Left lung (tissue), 10 donors: ENCODE measurements around the gene COMMD6. TPM values are rescaled to one million over a fixed set of nuclear protein-coding genes. Genes with fewer than 3 reads are reported as not detected.
"Not testable (repeated sequence)": the region's sequence is repeated elsewhere in the genome, so short reads cannot be mapped to it uniquely, and the experiment has no call there.

Experiments used
- ATAC-seq: fragments of 200-7000 bp; cut with Tn5 transposase; one replicate; pipeline ENCODE4 v1.9.1; 2020; ENCODE audit warnings: moderate library complexity
- DNase-seq, 4 donors: peaks; one replicate each; pipeline ENCODE4 v3.0.0-alpha.2; 2013 to 2020
- H3K27ac ChIP-seq, 2 donors: fragments of 200-600 bp; sonication (generic) in 1 of 2; one replicate each; pipeline versions ENCODE4 v1.5.0 to v1.8.0; 2020 to 2021
- H3K27me3 ChIP-seq, 2 donors: fragments of 200-600 bp; sonication (generic) in 1 of 2; one replicate each; pipeline versions ENCODE4 v1.5.0 to v1.8.0; 2020 to 2021
- H3K36me3 ChIP-seq, 2 donors: fragments of 200-600 bp; sonication (generic) in 1 of 2; one replicate each; pipeline versions ENCODE4 v1.5.0 to v1.8.0; 2020 to 2021
- H3K4me1 ChIP-seq, 2 donors: fragments of 200-600 bp; one replicate each; pipeline ENCODE4 v1.8.0; 2021
- H3K4me3 ChIP-seq, 2 donors: fragments of 200-600 bp; sonication (generic) in 1 of 2; one replicate each; pipeline versions ENCODE4 v1.5.0 to v1.8.0; 2020 to 2021; ENCODE audit warnings: mild to moderate bottlenecking in 1 of 2
- H3K9me3 ChIP-seq, 2 donors: fragments of 200-600 bp; sonication (generic) in 1 of 2; one replicate each; pipeline versions ENCODE4 v1.5.0 to v1.8.0; 2020 to 2021
- intact Hi-C, 2 donors: fragments of 100-400 bp; cut with DNase I; formaldehyde crosslinking; loops; one replicate each; pipeline versions ENCODE4 v1.11.2 to v1.14.2; 2022
- polyA plus RNA-seq, 6 donors: library from polyadenylated mRNA; unstranded; fragments of 120-200 nt; gene quantifications; one replicate each; pipeline ENCODE4 v1.2.1, GENCODE V29; 2013; ENCODE audit not compliant: insufficient read length in 6 of 6
- total RNA-seq, 2 donors: library from RNA; stranded (reverse); fragmentation: NEBNext Ultra II Directional; extraction: Animal tissue kit (Norgen Biotek cat#: 25700); gene quantifications; one replicate each; pipeline ENCODE4 v1.2.1, GENCODE V29; 2021
- TF ChIP-seq, protein P1 (sequence below), 2 donors: fragments of 200-600 bp; sonication (generic) in 1 of 2; IDR thresholded peaks; one replicate each; pipeline versions ENCODE4 v1.5.0 to v1.8.0; 2021; ENCODE audit warnings: antibody characterized with exemption in 2 of 2
- donor health status: DM: no; HTN: yes; CAD: no.
- donor health status: DM: no; HTN: no; CAD: no.

The COMMD6 gene
- total and polyA plus RNA-seq, 8 donors: 118 to 287 (median 266) TPM

DNA sequence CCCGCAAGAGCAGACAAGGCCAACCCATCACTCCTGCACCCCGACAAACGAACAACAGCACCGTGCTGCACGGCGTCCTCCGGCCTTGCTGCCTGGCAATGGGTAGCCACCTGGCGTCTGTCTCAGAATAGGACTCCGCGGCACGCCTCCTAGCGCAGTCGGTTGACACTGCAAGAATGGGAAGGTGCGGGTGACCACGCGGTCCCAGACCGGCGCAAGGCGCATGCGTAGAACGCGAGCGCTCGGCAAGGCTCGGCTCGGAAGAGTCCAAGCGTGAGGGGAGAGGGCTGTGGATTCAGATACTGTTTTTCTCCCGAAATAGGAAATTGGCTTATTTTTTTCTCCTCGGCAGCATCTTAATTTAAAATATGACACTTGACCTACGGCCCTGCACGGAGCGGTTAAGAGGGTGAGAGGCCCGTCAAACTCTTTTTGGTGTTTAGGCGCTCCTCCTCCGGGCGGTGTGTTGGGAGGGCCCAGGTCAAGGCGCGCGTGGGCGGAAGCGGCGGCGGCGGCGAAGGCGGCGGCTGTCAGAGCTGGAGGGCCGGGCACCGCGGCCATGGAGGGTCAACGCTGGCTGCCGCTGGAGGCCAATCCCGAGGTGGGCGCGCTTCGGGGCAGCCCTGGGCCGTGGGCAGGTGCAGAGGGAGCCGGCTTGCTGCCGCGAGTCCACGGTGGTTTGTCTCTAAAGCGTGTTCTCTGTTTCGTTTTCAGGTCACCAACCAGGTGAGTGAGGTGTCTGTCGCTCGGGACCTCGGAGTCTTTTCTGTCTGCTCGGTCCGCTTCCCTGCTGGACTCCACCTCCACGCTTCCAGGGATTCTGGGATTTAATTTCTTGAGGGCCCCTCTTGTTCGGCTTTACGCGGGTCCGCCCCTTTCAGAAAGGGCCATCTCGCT is 11.9 kb upstream of the COMMD6 start, which contains the start of gene UCHL3:
Gene UCHL3, plus strand, starts transcription at position 530 of the 897 bp plus-strand sequence. Its CDS starts 30 bp downstream, at position 560.
- Histone ChIP-seq H3K9me3 (no peaks in the 10 kb centered on the region), H3K4me3 (peak within 1 kb of the TSS; percentile 67 to 80), H3K27me3 (no peaks in the 10 kb centered on the region), H3K27ac (peak within 1 kb of the TSS; percentile 85 to 86), H3K36me3 (no peaks in the 10 kb centered on the region), H3K4me1 (peaks cover 6 to 17% of the 10 kb centered on the region in 2 donors)
- intact Hi-C loops: loop anchor here in 1 of 2 donors (10.0 kb wide), 1 partner anchor 165 kb away; no protein-coding TSS in a partner anchor
- ATAC-seq (peak; percentile 96), DNase-seq (peak; percentile 96 to 99 (median 98))
- TF ChIP-seq, protein P1, sequence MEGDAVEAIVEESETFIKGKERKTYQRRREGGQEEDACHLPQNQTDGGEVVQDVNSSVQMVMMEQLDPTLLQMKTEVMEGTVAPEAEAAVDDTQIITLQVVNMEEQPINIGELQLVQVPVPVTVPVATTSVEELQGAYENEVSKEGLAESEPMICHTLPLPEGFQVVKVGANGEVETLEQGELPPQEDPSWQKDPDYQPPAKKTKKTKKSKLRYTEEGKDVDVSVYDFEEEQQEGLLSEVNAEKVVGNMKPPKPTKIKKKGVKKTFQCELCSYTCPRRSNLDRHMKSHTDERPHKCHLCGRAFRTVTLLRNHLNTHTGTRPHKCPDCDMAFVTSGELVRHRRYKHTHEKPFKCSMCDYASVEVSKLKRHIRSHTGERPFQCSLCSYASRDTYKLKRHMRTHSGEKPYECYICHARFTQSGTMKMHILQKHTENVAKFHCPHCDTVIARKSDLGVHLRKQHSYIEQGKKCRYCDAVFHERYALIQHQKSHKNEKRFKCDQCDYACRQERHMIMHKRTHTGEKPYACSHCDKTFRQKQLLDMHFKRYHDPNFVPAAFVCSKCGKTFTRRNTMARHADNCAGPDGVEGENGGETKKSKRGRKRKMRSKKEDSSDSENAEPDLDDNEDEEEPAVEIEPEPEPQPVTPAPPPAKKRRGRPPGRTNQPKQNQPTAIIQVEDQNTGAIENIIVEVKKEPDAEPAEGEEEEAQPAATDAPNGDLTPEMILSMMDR (IDR thresholded peaks at IDR 0.05): peak; percentile 67 to 89

DNA sequence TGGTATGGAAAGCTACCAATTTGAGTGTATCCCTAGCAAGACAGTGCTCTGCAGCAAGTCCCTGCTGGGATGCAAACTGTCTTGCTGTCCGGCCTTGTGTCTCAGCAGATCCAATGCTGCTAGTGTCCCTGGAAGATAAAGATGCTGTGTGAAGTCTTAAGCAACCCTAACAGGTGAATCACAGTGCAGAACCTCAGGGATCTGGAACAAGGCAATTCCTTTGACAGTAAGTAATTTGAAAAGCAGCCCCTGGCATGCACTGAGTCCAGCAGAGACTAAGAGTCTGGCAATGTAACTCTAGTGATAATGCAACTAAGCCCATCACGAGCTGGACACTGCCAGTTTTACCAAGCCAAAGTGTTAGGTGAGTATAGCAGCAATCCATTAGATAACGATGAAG is 10.3 kb upstream of the COMMD6 start:
- DNase-seq: no peak
- Histone ChIP-seq H3K9me3 (no peaks in the 10 kb centered on the region), H3K36me3 (no peaks in the 10 kb centered on the region), H3K27ac (no peak overlapping the region), H3K27me3 (no peaks in the 10 kb centered on the region), H3K4me1 (peaks cover 6 to 17% of the 10 kb centered on the region in 2 donors), H3K4me3 (no peak overlapping the region)
- intact Hi-C loops: loop anchor here in 1 of 2 donors (10.0 kb wide), 1 partner anchor 163 kb away; no protein-coding TSS in a partner anchor
- ATAC-seq: no peak
- TF ChIP-seq, protein P1 (IDR thresholded peaks at IDR 0.05): no peak

DNA sequence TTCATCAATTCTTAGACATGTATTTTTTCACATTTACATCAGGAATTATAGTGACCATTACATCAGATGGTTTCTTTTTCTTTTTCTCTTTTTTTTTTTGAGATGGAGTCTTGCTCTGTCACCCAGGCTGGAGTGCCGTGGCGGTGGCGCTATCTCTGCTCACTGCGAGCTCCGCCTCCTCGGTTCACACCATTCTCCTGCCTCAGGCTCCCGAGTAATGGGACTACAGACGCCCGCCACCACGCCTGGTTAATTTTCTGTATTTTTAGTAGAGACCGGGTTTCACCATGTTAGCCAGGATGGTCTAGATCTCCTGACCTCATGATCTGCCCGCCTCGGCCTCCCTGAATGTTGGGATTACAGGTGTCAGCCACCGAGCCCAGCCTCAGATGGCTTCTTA is 7.7 kb upstream of the COMMD6 start:
- intact Hi-C loops: loop anchor here in 1 of 2 donors (10.0 kb wide), 1 partner anchor 161 kb away; no protein-coding TSS in a partner anchor
- not testable (repeated sequence) for H3K27me3 ChIP-seq, H3K36me3 ChIP-seq, H3K4me3 ChIP-seq, ATAC-seq, H3K4me1 ChIP-seq, H3K9me3 ChIP-seq, H3K27ac ChIP-seq
- peak in 1 of 4 donors; percentile 57 for DNase-seq

DNA sequence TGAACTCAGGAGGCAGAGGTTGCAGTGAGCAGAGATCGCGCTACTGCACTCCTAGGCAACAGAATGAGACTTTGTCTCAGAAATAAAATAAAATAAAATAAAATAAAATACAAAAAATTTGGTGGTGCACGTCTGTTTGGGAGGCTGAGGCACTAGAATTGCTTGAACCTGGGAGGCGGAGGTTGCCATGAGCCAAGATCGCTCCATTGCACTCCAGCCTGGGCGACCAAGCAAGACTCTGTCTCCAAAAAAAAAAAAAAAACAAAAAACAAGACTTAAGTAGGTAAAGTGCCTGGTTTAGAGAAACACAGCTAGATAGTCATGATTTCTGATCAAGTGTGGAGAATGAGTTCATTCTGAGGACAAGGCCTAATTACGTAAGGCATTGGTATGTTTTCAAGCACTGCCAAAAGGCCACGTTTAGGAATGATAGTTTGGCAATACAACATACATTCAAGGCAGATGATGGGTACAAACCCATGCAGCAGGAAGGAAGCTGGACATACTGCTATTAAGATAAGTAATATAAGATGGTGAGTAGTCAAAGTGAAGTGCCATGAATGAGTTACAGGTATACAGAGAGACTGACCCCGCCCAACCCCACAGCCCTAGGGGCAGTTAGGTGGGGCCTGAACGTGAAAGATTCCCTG is 7.2 kb upstream of the COMMD6 start:
- no peaks in the 10 kb centered on the region for H3K27me3 ChIP-seq
- H3K9me3 ChIP-seq: no peaks in the 10 kb centered on the region
- H3K27ac ChIP-seq: no peak overlapping the region
- ATAC-seq: no peak
- H3K4me3 ChIP-seq: no peak overlapping the region
- H3K36me3 ChIP-seq: no peaks in the 10 kb centered on the region
- peaks cover 0 to 4% of the 10 kb centered on the region in 2 donors for H3K4me1 ChIP-seq
- intact Hi-C loops: loop anchor here in 1 of 2 donors (10.0 kb wide), 1 partner anchor 160 kb away; no protein-coding TSS in a partner anchor
- DNase-seq: peak in 3 of 4 donors; percentile 23 to 50 (median 36)
- TF ChIP-seq, protein P1 (IDR thresholded peaks at IDR 0.05): no peak

DNA sequence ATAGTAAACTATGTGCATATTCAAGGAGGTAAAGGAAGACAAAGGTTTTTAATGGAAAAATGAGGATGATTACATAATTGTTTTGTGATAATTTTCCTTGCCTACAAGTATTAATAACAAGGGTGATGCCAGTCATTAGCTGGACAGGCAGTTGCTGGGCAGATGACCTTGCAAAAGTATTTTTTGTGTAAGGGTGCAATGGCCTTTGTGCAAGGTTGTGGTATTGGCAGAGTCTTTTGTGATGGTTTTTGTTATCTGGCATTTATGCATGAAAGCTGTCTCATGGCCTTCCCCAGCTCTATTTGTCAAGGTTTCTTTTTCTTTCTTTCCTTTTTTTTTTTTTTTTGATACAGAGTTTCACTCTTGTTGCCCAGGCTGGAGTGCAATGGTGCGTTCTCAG is 4.3 kb upstream of the COMMD6 start:
- intact Hi-C loops: loop anchor here in 1 of 2 donors (10.0 kb wide), 1 partner anchor 157 kb away; no protein-coding TSS in a partner anchor
- no peaks in the 10 kb centered on the region for H3K27me3 ChIP-seq
- H3K9me3 ChIP-seq: no peaks in the 10 kb centered on the region
- H3K4me1 ChIP-seq: peaks cover 2 to 6% of the 10 kb centered on the region in 2 donors
- DNase-seq (no peak), ATAC-seq (no peak)
- TF ChIP-seq, protein P1 (IDR thresholded peaks at IDR 0.05): no peak
- no peak overlapping the region for H3K27ac ChIP-seq
- H3K4me3 ChIP-seq: no peak overlapping the region
- no peaks in the 10 kb centered on the region for H3K36me3 ChIP-seq
